Naive thymus-derived CD8-positive, alpha-beta T cell (primary cell): Measurements from ENCODE around the gene MED13L. TPM values are rescaled to one million over a fixed set of nuclear protein-coding genes. Genes with fewer than 3 reads are reported as not detected.

Experiments
- ATAC-seq, 2 donors: fragments of 150-1000 bp; cut with Tn5 transposase in 1 of 2; sonication (Bioruptor Pico), chemical (Tn5 transposase) in 1 of 2; 1 replicate in 1 of 2; 2 replicates in 1 of 2; pipeline ENCODE4 v1.10.0; 2021; ENCODE audit warnings: mild to moderate bottlenecking in 2 of 2, moderate library complexity in 2 of 2
- POLR2A ChIA-PET: fragments of 350-600 bp; sonication (Branson Sonifier 250); formaldehyde crosslinking; loops from one replicate; lab custom pipeline; 2021; ENCODE audit warnings: antibody characterized with exemption; lab: Charles Lee
- DNase-seq, 10 donors: peaks; one replicate each; pipeline versions ENCODE4 v3.0.0 to v3.0.0-alpha.2; 2020 to 2022
- H3K27ac Mint-ChIP-seq, 10 donors: one replicate each; pipeline ENCODE4 v1.8.0; 2020 to 2022; ENCODE audit warnings: mild to moderate bottlenecking in 10 of 10, mixed read lengths in 10 of 10, moderate library complexity in 4 of 10, inconsistent platforms in 1 of 10
- H3K27me3 Mint-ChIP-seq, 5 donors: one replicate each; pipeline ENCODE4 v1.8.0; 2021 to 2022; ENCODE audit warnings: mixed read lengths in 5 of 5
- H3K36me3 Mint-ChIP-seq, 3 donors: one replicate each; pipeline ENCODE4 v1.8.0; 2020 to 2022; ENCODE audit warnings: mixed read lengths in 3 of 3, mild to moderate bottlenecking in 2 of 3, inconsistent platforms in 1 of 3
- H3K4me1 Mint-ChIP-seq, 4 donors: one replicate each; pipeline ENCODE4 v1.8.0; 2021 to 2022; ENCODE audit warnings: mixed read lengths in 4 of 4
- H3K4me3 Mint-ChIP-seq, 10 donors: one replicate each; pipeline ENCODE4 v1.8.0; 2020 to 2022; ENCODE audit warnings: mild to moderate bottlenecking in 10 of 10, mixed read lengths in 10 of 10, moderate library complexity in 6 of 10, inconsistent platforms in 1 of 10
- H3K9me3 Mint-ChIP-seq, 9 donors: one replicate each; pipeline ENCODE4 v1.8.0; 2020 to 2022; ENCODE audit warnings: mixed read lengths in 9 of 9, mild to moderate bottlenecking in 3 of 9, inconsistent platforms in 1 of 9, moderate library complexity in 1 of 9
- polyA plus RNA-seq, 3 donors: library from polyadenylated mRNA; unstranded; fragments of 300-500 nt; fragmentation: Illumina TruSeq; gene quantifications; one replicate each; pipeline ENCODE4 v1.2.3, GENCODE V29; 2021
- total RNA-seq, 8 experiments: library from RNA in 2 of 8; stranded (reverse) in 2 of 8; gene quantifications; one replicate each; pipeline ENCODE4 v1.2.3 and lab custom pipeline; 2021 to 2026

The MED13L gene
- total and polyA plus RNA-seq, 5 experiments from 2014 or later: 5.1 to 164 (median 6.7) TPM

DNA sequence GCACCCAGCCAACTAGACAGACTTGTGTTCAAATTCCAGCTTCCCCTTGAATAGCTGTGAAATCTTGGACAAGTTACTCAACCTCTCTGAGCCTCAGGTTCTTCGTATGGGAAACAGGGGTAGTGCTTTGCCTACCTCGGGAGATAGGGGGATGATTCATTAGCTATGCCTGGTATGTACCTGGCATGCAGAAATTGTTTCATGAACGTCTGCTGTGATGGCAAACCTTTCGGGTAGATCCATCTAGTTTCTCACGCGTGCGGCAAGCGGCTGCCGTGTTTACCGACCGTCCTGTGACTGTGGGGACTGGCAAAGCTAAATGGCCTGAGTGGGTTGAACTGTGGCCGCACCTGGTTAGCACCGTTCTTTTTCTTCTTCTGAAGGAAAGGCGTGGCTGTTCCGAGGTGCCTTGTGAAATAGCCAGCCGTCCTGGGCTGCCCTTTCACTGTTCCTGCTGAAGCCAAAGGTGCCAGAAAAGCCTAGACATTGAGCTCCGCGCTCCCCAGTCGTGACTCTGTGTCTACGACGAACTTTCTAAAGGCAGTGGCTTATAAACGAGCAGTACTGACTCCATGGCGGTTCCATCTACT lies 40.6 kb upstream of the MED13L start:
- Mint-ChIP-seq H3K36me3 (no peaks in the 10 kb centered on the region), H3K4me1 (peaks cover 16 to 36% (median 22%) of the 10 kb centered on the region in 4 donors), H3K27ac (peak overlapping the region in 2 of 10 donors; percentile 11 to 63), H3K27me3 (peaks cover 0 to 2% (median 0%) of the 10 kb centered on the region in 5 donors), H3K4me3 (no peak overlapping the region), H3K9me3 (peaks cover 0 to 2% (median 0%) of the 10 kb centered on the region in 9 donors)
- DNase-seq (no peak), ATAC-seq (no peak)
- POLR2A ChIA-PET: no interaction called here

GRCh38 chr12:116317139-116317538 lies 39.6 kb upstream of the MED13L start:
- DNase-seq (no peak), ATAC-seq (no peak)
- Mint-ChIP-seq H3K4me3 (peak overlapping the region in 1 of 10 donors; percentile 29), H3K4me1 (peaks cover 17 to 36% (median 22%) of the 10 kb centered on the region in 4 donors), H3K36me3 (no peaks in the 10 kb centered on the region), H3K27me3 (peaks cover 0 to 2% (median 0%) of the 10 kb centered on the region in 5 donors), H3K9me3 (peaks cover 0 to 2% (median 0%) of the 10 kb centered on the region in 9 donors), H3K27ac (no peak overlapping the region)
- POLR2A ChIA-PET: no interaction called here

DNA sequence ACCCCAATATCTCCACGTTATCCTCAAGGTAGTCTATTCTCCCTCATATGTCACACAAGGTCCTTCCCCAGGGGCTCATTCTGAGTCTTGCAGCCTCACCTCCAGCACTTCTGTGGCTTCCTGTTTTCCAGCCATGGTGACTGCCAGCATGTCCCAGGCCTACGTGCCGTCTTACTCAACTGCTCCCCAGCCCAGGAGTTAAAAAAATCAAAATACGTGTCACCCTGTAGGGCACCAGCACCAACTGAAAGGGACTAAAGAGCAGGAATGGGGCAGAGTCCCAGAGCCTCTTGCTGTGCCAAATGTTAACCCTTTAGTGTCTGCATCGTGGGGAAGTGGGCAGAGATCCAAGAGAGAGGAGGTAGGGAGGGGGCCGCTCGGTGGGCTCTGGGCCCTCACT lies 37.0 kb upstream of the MED13L start:
- H3K4me3 Mint-ChIP-seq: no peak overlapping the region
- POLR2A ChIA-PET: no interaction called here

DNA sequence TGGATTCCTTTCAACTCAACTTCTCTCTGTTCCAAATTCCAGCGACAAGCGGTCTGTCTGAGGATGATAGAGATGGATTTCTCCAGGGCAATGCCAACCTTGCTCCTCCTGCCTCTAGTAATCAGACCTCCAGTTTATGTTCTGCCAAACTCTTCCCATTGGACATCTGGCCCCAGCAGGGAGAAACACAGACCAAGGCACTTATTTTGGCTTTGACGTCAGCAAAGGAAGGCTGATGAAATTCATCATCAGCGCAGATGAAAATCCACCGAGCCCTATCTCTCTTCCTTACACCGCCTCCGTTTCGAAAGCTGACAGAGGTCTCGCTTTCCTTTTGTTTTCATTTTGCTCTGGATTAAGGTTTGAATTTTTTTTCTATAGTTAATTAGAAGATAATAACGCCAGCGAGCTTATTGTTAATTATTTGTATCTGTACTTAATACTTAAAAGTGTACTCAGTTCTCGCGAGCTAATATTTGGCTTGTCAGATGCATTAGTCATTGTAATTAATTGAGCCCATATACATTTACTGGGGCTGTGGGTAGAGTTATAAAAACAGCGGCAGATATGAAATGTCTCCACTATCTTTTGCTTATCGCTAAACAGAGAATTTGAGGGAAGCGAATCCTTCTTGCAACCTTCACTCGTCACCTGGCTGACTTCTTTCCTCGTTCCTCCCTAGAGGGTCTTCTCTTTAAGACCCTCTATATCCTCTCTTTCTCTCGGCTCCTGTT lies 35.9 kb upstream of the MED13L start:
- ATAC-seq: no peak
- H3K27me3 Mint-ChIP-seq: peaks cover 0 to 2% (median 0%) of the 10 kb centered on the region in 5 donors
- POLR2A ChIA-PET: interaction anchor here (1.7 kb wide), 1 partner anchor 10 kb away, joined by 4 read pairs; no protein-coding TSS in a partner anchor
- peaks cover 0 to 9% (median 4%) of the 10 kb centered on the region in 4 donors for H3K4me1 Mint-ChIP-seq
- DNase-seq: no peak
- peaks cover 0 to 18% (median 9%) of the 10 kb centered on the region in 3 donors for H3K36me3 Mint-ChIP-seq
- H3K27ac Mint-ChIP-seq: no peak overlapping the region
- H3K9me3 Mint-ChIP-seq: peaks cover 0 to 19% (median 11%) of the 10 kb centered on the region in 9 donors
- H3K4me3 Mint-ChIP-seq: no peak overlapping the region

More for the DNA sequence above, 37.0 kb upstream of the MED13L start:
- peaks cover 0 to 11% (median 5%) of the 10 kb centered on the region in 9 donors for H3K9me3 Mint-ChIP-seq
- DNase-seq (no peak), ATAC-seq (no peak)
- H3K27ac Mint-ChIP-seq: no peak overlapping the region
- H3K4me1 Mint-ChIP-seq: peaks cover 5 to 20% (median 9%) of the 10 kb centered on the region in 4 donors
- H3K36me3 Mint-ChIP-seq: peaks cover 0 to 10% (median 6%) of the 10 kb centered on the region in 3 donors
- H3K27me3 Mint-ChIP-seq: peaks cover 0 to 2% (median 0%) of the 10 kb centered on the region in 5 donors

GRCh38 chr12:116310082-116310481 lies 32.6 kb upstream of the MED13L start:
- POLR2A ChIA-PET: no interaction called here
- peaks cover 0 to 18% (median 9%) of the 10 kb centered on the region in 3 donors for H3K36me3 Mint-ChIP-seq
- H3K9me3 Mint-ChIP-seq: peaks cover 0 to 19% (median 11%) of the 10 kb centered on the region in 9 donors
- H3K4me1 Mint-ChIP-seq: peaks cover 0 to 2% (median under 1%) of the 10 kb centered on the region in 4 donors
- no peak for ATAC-seq
- no peak overlapping the region for H3K4me3 Mint-ChIP-seq
- H3K27me3 Mint-ChIP-seq: no peaks in the 10 kb centered on the region
- H3K27ac Mint-ChIP-seq: no peak overlapping the region
- no peak for DNase-seq

DNA sequence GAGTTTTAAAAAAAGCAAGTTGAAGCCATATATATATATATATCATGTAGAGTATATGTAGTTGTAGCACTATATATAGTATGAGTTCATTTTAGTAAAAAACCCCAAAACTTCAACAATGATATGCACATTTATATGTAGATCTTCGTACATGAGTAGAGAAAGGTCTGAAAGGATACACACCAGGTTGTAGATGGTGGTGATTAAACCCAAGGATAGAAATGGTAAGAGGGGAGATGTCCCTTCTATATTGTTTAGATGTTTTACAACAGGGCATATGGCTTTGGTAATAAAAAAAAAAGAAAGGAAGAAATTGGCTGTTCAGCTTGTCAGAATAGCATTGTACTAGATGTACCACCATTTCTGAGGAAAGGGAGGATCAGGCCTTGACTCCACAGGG lies 31.9 kb upstream of the MED13L start:
- ATAC-seq (no peak), DNase-seq (no peak)
- POLR2A ChIA-PET: no interaction called here
- Mint-ChIP-seq H3K4me1 (peaks cover 0 to 1% (median under 1%) of the 10 kb centered on the region in 4 donors), H3K9me3 (peaks cover 0 to 19% (median 11%) of the 10 kb centered on the region in 9 donors), H3K36me3 (peaks cover 0 to 18% (median 9%) of the 10 kb centered on the region in 3 donors), H3K4me3 (no peak overlapping the region), H3K27me3 (no peaks in the 10 kb centered on the region), H3K27ac (no peak overlapping the region)

DNA sequence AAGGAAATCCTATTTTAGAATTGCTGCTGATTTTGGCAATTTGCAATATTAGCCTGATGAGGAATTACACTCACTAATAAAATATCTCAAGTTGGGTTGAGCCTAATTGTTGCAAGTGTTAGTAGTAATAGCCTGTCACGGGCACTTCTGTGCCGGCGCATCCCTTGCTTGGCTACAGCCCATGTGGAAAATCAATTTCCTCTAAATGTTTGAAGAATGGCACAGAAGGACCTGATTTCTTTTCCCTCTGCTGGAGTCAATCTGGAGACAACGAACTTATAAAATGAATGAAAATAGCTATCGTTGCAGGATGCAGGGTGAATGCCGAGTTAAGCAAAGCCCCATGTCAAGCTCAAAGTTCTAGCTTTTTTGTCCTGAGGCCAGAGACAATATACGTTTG lies 31.2 kb upstream of the MED13L start:
- Mint-ChIP-seq H3K27ac (no peak overlapping the region), H3K4me3 (no peak overlapping the region), H3K4me1 (peaks cover 0 to 3% (median under 1%) of the 10 kb centered on the region in 4 donors), H3K27me3 (no peaks in the 10 kb centered on the region), H3K36me3 (peaks cover 0 to 18% (median 9%) of the 10 kb centered on the region in 3 donors), H3K9me3 (peaks cover 0 to 19% (median 11%) of the 10 kb centered on the region in 9 donors)
- POLR2A ChIA-PET: no interaction called here
- DNase-seq (no peak), ATAC-seq (no peak)

GRCh38 chr12:116306968-116307367 lies 29.5 kb upstream of the MED13L start:
- POLR2A ChIA-PET: no interaction called here
- peaks cover 0 to 18% (median 9%) of the 10 kb centered on the region in 3 donors for H3K36me3 Mint-ChIP-seq
- H3K4me1 Mint-ChIP-seq: peaks cover 0 to 6% (median 0%) of the 10 kb centered on the region in 4 donors
- H3K9me3 Mint-ChIP-seq: peaks cover 0 to 19% (median 11%) of the 10 kb centered on the region in 9 donors
- DNase-seq: no peak
- peak overlapping the region in 1 of 10 donors; percentile 53 for H3K27ac Mint-ChIP-seq
- no peak for ATAC-seq
- H3K4me3 Mint-ChIP-seq: no peak overlapping the region
- H3K27me3 Mint-ChIP-seq: no peaks in the 10 kb centered on the region

DNA sequence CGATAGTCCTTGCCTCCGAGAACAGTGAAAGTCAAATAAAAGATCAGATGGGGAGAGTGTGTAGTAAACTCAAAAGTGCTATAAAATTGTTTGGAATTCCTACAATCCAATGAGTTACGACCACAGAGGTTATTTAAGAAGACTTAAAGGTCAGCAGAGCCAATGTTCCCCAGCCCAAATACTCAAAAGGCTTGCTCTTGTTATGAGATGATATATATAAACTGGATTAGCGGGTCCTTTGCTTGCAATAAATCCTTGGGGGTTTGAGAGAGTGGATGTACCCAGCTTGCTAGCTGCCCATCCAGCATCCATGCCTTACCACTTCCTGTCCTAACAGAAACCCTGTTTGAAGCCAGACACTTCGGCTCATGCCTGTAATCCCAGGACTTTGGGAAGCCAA lies 29.0 kb upstream of the MED13L start:
- H3K27me3 Mint-ChIP-seq: no peaks in the 10 kb centered on the region

DNA sequence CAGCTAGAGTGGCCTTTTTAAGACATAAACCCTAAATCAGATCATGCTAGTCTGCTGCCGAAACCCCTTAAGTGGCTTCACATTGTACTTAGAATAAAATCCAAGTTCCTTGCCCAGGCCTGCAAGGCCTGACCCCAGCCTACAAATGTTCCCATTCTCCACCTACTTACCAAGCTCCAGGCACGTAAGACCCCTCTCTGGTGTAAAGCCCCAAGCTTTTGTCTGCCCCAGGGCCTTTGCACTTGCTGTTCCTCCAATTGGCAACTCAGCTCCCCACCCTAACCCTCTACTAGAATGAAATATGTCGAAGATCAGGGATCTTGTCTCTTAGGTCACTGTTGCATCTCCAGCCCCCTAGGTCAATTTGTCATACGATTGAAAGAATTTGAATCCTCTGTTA lies 27.1 kb upstream of the MED13L start:
- DNase-seq (no peak), ATAC-seq (no peak)
- H3K4me1 Mint-ChIP-seq: peaks cover 0 to 6% (median 0%) of the 10 kb centered on the region in 4 donors
- peaks cover 0 to 9% (median 4%) of the 10 kb centered on the region in 3 donors for H3K36me3 Mint-ChIP-seq
- H3K27ac Mint-ChIP-seq: peak overlapping the region in 1 of 10 donors; percentile 32
- peaks cover 0 to 10% (median 6%) of the 10 kb centered on the region in 9 donors for H3K9me3 Mint-ChIP-seq
- H3K4me3 Mint-ChIP-seq: no peak overlapping the region
- POLR2A ChIA-PET: no interaction called here
- H3K27me3 Mint-ChIP-seq: no peaks in the 10 kb centered on the region

More for the DNA sequence above, 29.0 kb upstream of the MED13L start:
- Mint-ChIP-seq H3K27ac (peak overlapping the region in 1 of 10 donors; percentile 38), H3K36me3 (peaks cover 0 to 18% (median 9%) of the 10 kb centered on the region in 3 donors), H3K4me3 (no peak overlapping the region), H3K4me1 (peaks cover 0 to 6% (median 0%) of the 10 kb centered on the region in 4 donors), H3K9me3 (peaks cover 0 to 19% (median 11%) of the 10 kb centered on the region in 9 donors)
- no peak for ATAC-seq
- DNase-seq: no peak
- POLR2A ChIA-PET: no interaction called here

GRCh38 chr12:116303929-116304328 lies 26.4 kb upstream of the MED13L start:
- POLR2A ChIA-PET: interaction anchor here (0.7 kb wide), 1 partner anchor 255 kb away, joined by 4 read pairs; the partner anchor contains the start of gene MAP1LC3B2
- H3K27me3 Mint-ChIP-seq: no peaks in the 10 kb centered on the region
- no peak overlapping the region for H3K4me3 Mint-ChIP-seq
- H3K4me1 Mint-ChIP-seq: peaks cover 0 to 6% (median 0%) of the 10 kb centered on the region in 4 donors
- DNase-seq: no peak
- peaks cover 0 to 2% (median 0%) of the 10 kb centered on the region in 3 donors for H3K36me3 Mint-ChIP-seq
- ATAC-seq: no peak
- peak overlapping the region in 1 of 10 donors; percentile 31 for H3K27ac Mint-ChIP-seq
- H3K9me3 Mint-ChIP-seq: peaks cover 0 to 3% (median under 1%) of the 10 kb centered on the region in 9 donors

- Mint-ChIP-seq H3K4me1 (peaks cover 0 to 6% (median 0%) of the 10 kb centered on the region in 4 donors), H3K27me3 (no peaks in the 10 kb centered on the region), H3K27ac (peak overlapping the region in 1 of 10 donors; percentile 24), H3K36me3 (no peaks in the 10 kb centered on the region), H3K4me3 (no peak overlapping the region), H3K9me3 (no peaks in the 10 kb centered on the region)
- ATAC-seq (no peak), DNase-seq (no peak)
- POLR2A ChIA-PET: interaction anchor here (1.0 kb wide), 1 partner anchor 231 kb away, joined by 3 read pairs; no protein-coding TSS in a partner anchor
Measured at GRCh38 chr12:116303066-116303465, 25.6 kb upstream of the MED13L start.
